Measurements from ENCODE around the gene RASAL2. TPM values are rescaled to one million over a fixed set of nuclear protein-coding genes. Genes with fewer than 3 reads are reported as not detected.

The RASAL2 gene
- total and polyA plus RNA-seq, 2 of the 4 experiments (the other 2 are of a cell fraction) = 13.1 to 20.6 TPM

GRCh38 chr1:178118524-178118923 lies 24.6 kb downstream of the RASAL2 start:
- no peak for TF ChIP-seq RFX5 (IDR thresholded peaks at IDR 0.05; ENCODE audit: low read depth, low read length)
- no peak for TF ChIP-seq RAD21 (IDR thresholded peaks at IDR 0.05; ENCODE audit: low read length)
- no peak overlapping the region for H2BK15ac ChIP-seq (ENCODE audit: low read depth, low read length)
- H3K23ac ChIP-seq (ENCODE audit: low read depth, low read length) = no peak overlapping the region
- H3K4me1 ChIP-seq (ENCODE audit: control insufficient read depth, insufficient read depth, low read length) = peaks cover 2% of the 10 kb centered on the region; the same call in 1 of the 2 replicates
- no peak for DNase-seq
- H3K56ac ChIP-seq (ENCODE audit: extremely low read depth, insufficient read depth, low read length) = no peak overlapping the region
- no peaks in the 10 kb centered on the region; the same call in 1 of the 2 replicates for H4K20me1 ChIP-seq (ENCODE audit: insufficient read depth, low read length)
- H3K4ac ChIP-seq (ENCODE audit: low read depth, low read length) = no peak overlapping the region
- H2BK20ac ChIP-seq (ENCODE audit: low read depth, low read length) = no peak overlapping the region
- H3K27me3 ChIP-seq (ENCODE audit: control insufficient read depth, insufficient read depth, low read length) = no peaks in the 10 kb centered on the region
- no peak overlapping the region for H3K4me3 ChIP-seq (ENCODE audit: insufficient read depth, low read depth, low read length)
- dilution Hi-C loops (cut with HindIII; ENCODE audit: low sequenced_read_pairs, unreplicated experiment) = no loop called here
- no peak overlapping the region for H3K14ac ChIP-seq (replicated peaks; ENCODE audit: low read depth, low read length)
- H4K8ac ChIP-seq (ENCODE audit: low read depth in 2 of 2, low read length in 2 of 2) = no peak overlapping the region
- no peak overlapping the region for H2AK5ac ChIP-seq (ENCODE audit: low read depth, low read length)
- peaks cover 17 to 49% of the 10 kb centered on the region in 2 experiments; a peak in 3 of 4 replicates for H3K79me1 ChIP-seq (ENCODE audit: low read depth in 1 of 2, low read length in 2 of 2)
- no peaks in the 10 kb centered on the region for H3K9me3 ChIP-seq (ENCODE audit: control insufficient read depth, insufficient read depth, low read length)
- in situ Hi-C loops (cut with MboI; ENCODE audit: low sequenced_read_pairs) = no loop called here
- no peak overlapping the region for H2BK120ac ChIP-seq (ENCODE audit: low read depth, low read length)
- no CpG with 5 or more reads among the region's 4 CpGs for WGBS, 2 experiments (ENCODE audit: extremely low coverage in 2 of 2, insufficient read length in 1 of 2)
- no peak overlapping the region for H3K27ac ChIP-seq (ENCODE audit: insufficient read depth, low read length)
- no peak overlapping the region for H3K9ac ChIP-seq (ENCODE audit: low read depth, low read length)
- no peak for ATAC-seq (ENCODE audit: low read depth)
- H3K9me1 ChIP-seq (ENCODE audit: insufficient read depth, low read length) = 0 out of 2 replicates have a peak, but pooled peaks cover 3% of the 10 kb centered on the region
- no peak overlapping the region for H2BK5ac ChIP-seq (ENCODE audit: low read depth, low read length, poor library complexity, severe bottlenecking)
- H3K36me3 ChIP-seq (ENCODE audit: control insufficient read depth, insufficient read depth, low read length) = no peaks in the 10 kb centered on the region
- POLR2A ChIA-PET (ENCODE audit: unreplicated experiment) = no interaction called here
- no peak overlapping the region for H4K5ac ChIP-seq (ENCODE audit: low read depth, low read length)
- BruUV-seq (replicated peaks) = no TSS peak
- H3K4me2 ChIP-seq (ENCODE audit: low read depth, low read length) = no peak overlapping the region
- no peak overlapping the region for H2AK9ac ChIP-seq (replicated peaks; ENCODE audit: low read depth, low read length, poor library complexity)
- no peak overlapping the region for H2AFZ ChIP-seq (replicated peaks; ENCODE audit: low read length, poor library complexity)
- no peak overlapping the region for H4K91ac ChIP-seq (ENCODE audit: insufficient read depth, low read depth, low read length)
- CTCF ChIA-PET = interaction anchor here (0.7 kb wide), 1 partner anchor 225 kb away, joined by 9 read pairs; no protein-coding TSS in a partner anchor
- H3K18ac ChIP-seq (ENCODE audit: low read depth, low read length) = no peak overlapping the region
- intact Hi-C loops (cut with micrococcal nuclease) = no loop called here
